Peyer's patch (tissue), 4 donors: ENCODE results near the gene PRKCH. TPM values are rescaled to one million over a fixed set of nuclear protein-coding genes. Genes with fewer than 3 reads are reported as not detected.
A peak's percentile ranks its signal among the peaks of the same experiment; 100 is the strongest.

Experiments used
- DNase-seq, 3 donors: peaks; one replicate each; pipeline ENCODE4 v3.0.0-alpha.2; 2017 to 2019
- H3K27ac ChIP-seq, 4 donors: fragments of 200-600 bp; sonication (generic); one replicate each; pipeline ENCODE4 v1.5.1; 2016 to 2019
- H3K27me3 ChIP-seq, 2 donors: fragments of 200-600 bp; sonication (generic); one replicate each; pipeline ENCODE4 v1.5.1; 2019
- H3K36me3 ChIP-seq, 3 donors: fragments of 200-600 bp; sonication (generic); one replicate each; pipeline ENCODE4 v1.5.1; 2016 to 2019
- H3K4me1 ChIP-seq, 4 donors: fragments of 200-600 bp; sonication (generic); one replicate each; pipeline ENCODE4 v1.5.1; 2016 to 2019
- H3K4me3 ChIP-seq, 4 donors: fragments of 200-600 bp; sonication (generic); 1 replicate in 3 of 4; 2 replicates in 1 of 4; pipeline ENCODE4 v1.5.1; 2016 to 2019; ENCODE audit warnings: mild to moderate bottlenecking in 1 of 4
- H3K9me3 ChIP-seq, 4 donors: fragments of 200-600 bp; sonication (generic); one replicate each; pipeline ENCODE4 v1.5.1; 2016 to 2019; ENCODE audit warnings: mild to moderate bottlenecking in 1 of 4
- POLR2A ChIP-seq, 2 donors: fragments of 450-650 bp; IDR thresholded peaks; one replicate each; pipeline ENCODE4 v1.5.1; 2017; ENCODE audit warnings: antibody characterized with exemption in 2 of 2, mild to moderate bottlenecking in 2 of 2, moderate library complexity in 2 of 2
- total RNA-seq, 4 donors: library from RNA; depleted of rRNA; stranded (reverse); fragments of >200 nt; gene quantifications; one replicate each; pipeline ENCODE4 v1.1.0, GENCODE V29; 2016
- TF ChIP-seq, protein P1 (sequence below), 6 experiments: fragments of 450-650 bp in 4 of 6; fragments of 200-600 bp in 2 of 6; sonication (generic) in 1 of 6; IDR thresholded peaks; one replicate each; pipeline ENCODE4 v1.5.1; 2017 to 2019; ENCODE audit warnings: antibody characterized with exemption in 6 of 6, mild to moderate bottlenecking in 3 of 6, moderate library complexity in 1 of 6

The PRKCH gene
- total RNA-seq, 4 donors from 2014 or later: 32.5 to 64.2 (median 53.0) TPM

DNA sequence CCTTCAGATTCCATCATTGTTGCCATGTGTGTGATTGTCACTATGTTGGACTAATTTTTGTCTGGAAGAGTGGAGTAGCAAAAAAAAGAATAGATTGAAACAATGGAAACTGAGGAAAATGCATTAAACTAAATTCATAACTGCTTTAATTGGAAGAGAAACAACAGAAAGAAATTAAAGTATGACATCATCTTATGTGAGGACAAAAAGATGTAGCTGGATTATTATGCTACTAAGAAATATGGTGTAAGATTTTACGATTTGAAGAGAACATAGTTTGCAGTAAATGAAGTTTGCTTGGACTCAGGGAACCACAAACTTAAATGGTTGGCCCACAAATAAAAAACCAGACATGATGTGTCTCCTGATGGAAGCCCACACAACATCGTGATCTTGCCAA is 76.8 kb downstream of the PRKCH start:
- no peaks in the 10 kb centered on the region for H3K36me3 ChIP-seq
- H3K27me3 ChIP-seq: no peaks in the 10 kb centered on the region
- H3K4me1 ChIP-seq: no peaks in the 10 kb centered on the region
- no peak overlapping the region for H3K4me3 ChIP-seq
- DNase-seq: no peak
- TF ChIP-seq, protein P1, sequence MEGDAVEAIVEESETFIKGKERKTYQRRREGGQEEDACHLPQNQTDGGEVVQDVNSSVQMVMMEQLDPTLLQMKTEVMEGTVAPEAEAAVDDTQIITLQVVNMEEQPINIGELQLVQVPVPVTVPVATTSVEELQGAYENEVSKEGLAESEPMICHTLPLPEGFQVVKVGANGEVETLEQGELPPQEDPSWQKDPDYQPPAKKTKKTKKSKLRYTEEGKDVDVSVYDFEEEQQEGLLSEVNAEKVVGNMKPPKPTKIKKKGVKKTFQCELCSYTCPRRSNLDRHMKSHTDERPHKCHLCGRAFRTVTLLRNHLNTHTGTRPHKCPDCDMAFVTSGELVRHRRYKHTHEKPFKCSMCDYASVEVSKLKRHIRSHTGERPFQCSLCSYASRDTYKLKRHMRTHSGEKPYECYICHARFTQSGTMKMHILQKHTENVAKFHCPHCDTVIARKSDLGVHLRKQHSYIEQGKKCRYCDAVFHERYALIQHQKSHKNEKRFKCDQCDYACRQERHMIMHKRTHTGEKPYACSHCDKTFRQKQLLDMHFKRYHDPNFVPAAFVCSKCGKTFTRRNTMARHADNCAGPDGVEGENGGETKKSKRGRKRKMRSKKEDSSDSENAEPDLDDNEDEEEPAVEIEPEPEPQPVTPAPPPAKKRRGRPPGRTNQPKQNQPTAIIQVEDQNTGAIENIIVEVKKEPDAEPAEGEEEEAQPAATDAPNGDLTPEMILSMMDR (IDR thresholded peaks at IDR 0.05): no peak
- no peak for TF ChIP-seq POLR2A (IDR thresholded peaks at IDR 0.05)
- H3K9me3 ChIP-seq: no peaks in the 10 kb centered on the region
- no peak overlapping the region for H3K27ac ChIP-seq

DNA sequence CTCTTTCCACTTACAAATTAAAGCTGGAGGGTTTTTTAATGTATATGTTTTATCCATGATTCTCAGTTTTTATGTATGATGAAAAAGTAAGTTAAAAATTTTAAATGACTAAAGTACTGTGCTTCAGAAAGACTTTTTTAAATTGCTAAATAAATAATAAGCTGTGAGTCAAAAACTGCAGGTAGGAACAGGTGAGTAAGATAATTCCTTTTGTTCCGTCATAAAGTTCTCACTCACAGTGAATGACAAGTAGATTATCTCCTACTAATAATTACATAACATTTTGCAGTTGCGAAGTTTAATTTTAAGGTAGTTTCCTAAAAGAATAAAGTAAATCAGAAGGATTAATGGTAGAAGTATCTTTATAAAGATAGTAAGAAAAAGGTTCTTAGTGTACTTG is 78.0 kb downstream of the PRKCH start:
- Histone ChIP-seq H3K36me3 (no peaks in the 10 kb centered on the region), H3K4me1 (no peaks in the 10 kb centered on the region), H3K4me3 (no peak overlapping the region), H3K27me3 (no peaks in the 10 kb centered on the region), H3K9me3 (no peaks in the 10 kb centered on the region), H3K27ac (no peak overlapping the region)
- no peak for TF ChIP-seq POLR2A (IDR thresholded peaks at IDR 0.05)
- TF ChIP-seq, protein P1 (IDR thresholded peaks at IDR 0.05): no peak
- no peak for DNase-seq

DNA sequence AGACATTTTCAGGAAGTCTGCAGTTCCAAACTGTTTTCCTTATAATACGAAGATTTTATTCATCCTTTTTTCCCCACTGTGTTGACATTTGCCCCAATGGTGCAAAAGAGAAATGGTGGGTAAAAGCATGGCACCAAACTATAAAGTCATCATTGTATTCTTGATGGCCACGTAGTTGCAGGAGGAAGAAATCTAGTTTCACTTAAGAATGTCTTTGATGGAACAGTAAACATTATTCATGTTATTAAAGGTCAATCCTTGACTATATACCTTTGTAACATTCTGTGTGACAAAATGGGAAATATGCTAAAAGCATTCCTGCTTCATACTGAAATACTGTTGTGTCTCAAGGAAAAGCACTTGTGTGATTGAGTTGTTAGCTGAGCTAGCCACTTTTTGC is 80.1 kb downstream of the PRKCH start:
- TF ChIP-seq, protein P1 (IDR thresholded peaks at IDR 0.05): no peak
- no peak for TF ChIP-seq POLR2A (IDR thresholded peaks at IDR 0.05)
- no peaks in the 10 kb centered on the region for H3K27me3 ChIP-seq
- no peak for DNase-seq
- H3K4me3 ChIP-seq: no peak overlapping the region
- no peaks in the 10 kb centered on the region for H3K36me3 ChIP-seq
- H3K4me1 ChIP-seq: no peaks in the 10 kb centered on the region
- no peak overlapping the region for H3K27ac ChIP-seq
- no peaks in the 10 kb centered on the region for H3K9me3 ChIP-seq

DNA sequence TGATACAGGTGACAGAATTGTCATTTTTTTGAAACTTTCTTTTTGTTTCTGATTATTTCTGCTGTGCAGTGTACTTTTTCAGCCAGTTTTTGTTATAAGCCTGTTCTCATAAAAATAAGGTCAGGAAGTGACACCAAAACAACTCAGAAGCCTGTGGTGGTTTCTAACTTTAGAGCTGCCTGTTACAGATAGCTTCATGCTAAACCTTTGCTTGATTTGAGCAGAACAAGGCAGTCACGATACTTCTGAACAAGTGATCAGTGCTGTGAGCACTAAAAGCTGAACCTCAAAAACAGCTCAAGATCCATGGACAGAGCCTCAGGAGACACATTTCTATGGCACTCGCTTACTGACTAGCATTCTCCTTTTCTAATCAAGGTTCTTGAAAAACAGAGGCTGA is 82.0 kb downstream of the PRKCH start:
- TF ChIP-seq POLR2A (IDR thresholded peaks at IDR 0.05): no peak
- TF ChIP-seq, protein P1 (IDR thresholded peaks at IDR 0.05): no peak
- H3K27me3 ChIP-seq: no peaks in the 10 kb centered on the region
- H3K4me3 ChIP-seq: no peak overlapping the region

DNA sequence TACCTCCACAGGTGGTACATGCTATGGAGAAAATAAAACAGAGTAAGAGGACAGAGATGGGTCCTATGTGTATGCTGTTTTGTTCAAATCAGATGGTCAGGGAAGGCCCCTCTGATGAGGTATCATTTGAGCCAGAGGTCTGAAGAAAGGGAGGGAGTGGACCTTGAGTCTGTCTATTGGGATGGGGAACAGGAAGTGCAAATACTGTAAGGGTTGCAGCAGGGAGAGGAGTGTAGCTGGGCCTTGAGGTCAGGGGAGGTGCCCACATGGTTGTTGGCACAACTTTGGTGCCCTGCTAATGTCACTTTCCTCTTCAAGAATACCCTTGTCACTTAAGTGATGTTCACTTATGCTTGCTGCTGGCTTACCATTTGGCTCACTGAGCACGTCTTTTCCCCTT is 83.3 kb downstream of the PRKCH start:
- H3K27me3 ChIP-seq: no peaks in the 10 kb centered on the region
- TF ChIP-seq, protein P1 (IDR thresholded peaks at IDR 0.05): no peak
- no peak for TF ChIP-seq POLR2A (IDR thresholded peaks at IDR 0.05)
- H3K27ac ChIP-seq: peak overlapping the region in 1 of 4 donors; percentile 25
- H3K4me1 ChIP-seq: no peaks in the 10 kb centered on the region
- H3K4me3 ChIP-seq: no peak overlapping the region
- no peak for DNase-seq
- H3K36me3 ChIP-seq: no peaks in the 10 kb centered on the region
- H3K9me3 ChIP-seq: no peaks in the 10 kb centered on the region

More for the DNA sequence above, 82.0 kb downstream of the PRKCH start:
- Histone ChIP-seq H3K9me3 (no peaks in the 10 kb centered on the region), H3K4me1 (no peaks in the 10 kb centered on the region), H3K36me3 (no peaks in the 10 kb centered on the region), H3K27ac (peak overlapping the region in 1 of 4 donors; percentile 48)
- DNase-seq: no peak

DNA sequence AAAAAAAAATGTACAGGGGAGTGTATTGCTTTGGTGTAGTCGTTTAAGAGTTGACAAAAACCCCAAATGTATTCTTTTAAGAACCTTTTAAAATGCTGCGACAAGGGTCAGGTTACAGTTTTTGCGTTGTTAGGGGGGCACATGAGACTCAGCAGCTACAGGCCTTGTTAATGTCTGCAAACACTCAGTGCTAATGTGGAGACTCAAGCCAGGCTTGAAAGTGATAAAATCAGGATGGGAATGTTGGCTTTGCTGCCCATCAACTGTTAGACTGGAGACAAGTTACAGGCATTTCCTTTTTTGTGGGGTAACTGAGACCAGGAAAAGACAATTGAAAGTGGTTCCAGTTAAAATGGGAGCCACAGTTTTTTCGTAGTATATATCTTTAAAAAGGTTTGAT is 84.8 kb downstream of the PRKCH start:
- H3K36me3 ChIP-seq: no peaks in the 10 kb centered on the region
- H3K9me3 ChIP-seq: no peaks in the 10 kb centered on the region
- H3K27me3 ChIP-seq: no peaks in the 10 kb centered on the region
- no peaks in the 10 kb centered on the region for H3K4me1 ChIP-seq
- H3K27ac ChIP-seq: no peak overlapping the region
- no peak overlapping the region for H3K4me3 ChIP-seq
- DNase-seq: no peak
- no peak for TF ChIP-seq POLR2A (IDR thresholded peaks at IDR 0.05)
- TF ChIP-seq, protein P1 (IDR thresholded peaks at IDR 0.05): no peak
